K562 (cell line): ENCODE results near the gene PTPN14.

Experiments used
- JUN ChIP-seq, 2 experiments: sonication (generic) in 1 of 2; formaldehyde crosslinking in 1 of 2; IDR thresholded peaks; 2 replicates each; pipeline versions ENCODE4 v1.6.1 to v1.8.0; 2012 to 2022; ENCODE audit warnings: borderline replicate concordance in 2 of 2, mild to moderate bottlenecking in 2 of 2, improper control_type of control experiment in 1 of 2, low read depth in 1 of 2, low read length in 1 of 2, missing genetic modification reagents in 1 of 2
- MTA3 ChIP-seq: fragments of 450-650 bp; formaldehyde crosslinking; IDR thresholded peaks from 2 replicates; pipeline ENCODE4 v1.6.1; 2017; ENCODE audit warnings: mild to moderate bottlenecking, borderline replicate concordance
- POLR2A ChIP-seq: fragments of 450-650 bp; conservative IDR thresholded peaks from 2 replicates; pipeline ENCODE4 v1.6.1; 2016
- XRCC3 ChIP-seq: fragments of 450-650 bp; IDR thresholded peaks from 2 replicates; pipeline ENCODE4 v1.6.1; 2017; ENCODE audit warnings: mild to moderate bottlenecking, moderate library complexity
- ZNF318 ChIP-seq, 2 experiments: fragments of 450-650 bp; IDR thresholded peaks; 2 replicates each; pipeline ENCODE4 v1.6.1; 2016; ENCODE audit warnings: mild to moderate bottlenecking in 2 of 2, borderline replicate concordance in 1 of 2, low read depth in 1 of 2, moderate library complexity in 1 of 2

GRCh38 chr1:214504330-214504729 is 47.1 kb downstream of the PTPN14 start:
- TF ChIP-seq POLR2A = no peak
- no peak for TF ChIP-seq JUN (IDR thresholded peaks at IDR 0.05; ENCODE audit: borderline replicate concordance, low read depth, low read length)
- TF ChIP-seq JUN (CRISPR knock-in tag; IDR thresholded peaks at IDR 0.05; ENCODE audit: borderline replicate concordance) = no peak
- TF ChIP-seq MTA3 = no peak
- no peak for TF ChIP-seq ZNF318 (IDR thresholded peaks at IDR 0.05; ENCODE audit: borderline replicate concordance in 1 of 2, low read depth in 1 of 2)
- TF ChIP-seq XRCC3 = no peak
